ENCODE results near the gene SEC16A. TPM values are rescaled to one million over a fixed set of nuclear protein-coding genes. Genes with fewer than 3 reads are reported as not detected.
A peak's percentile ranks its signal among the peaks of the same experiment; 100 is the strongest.

SEC16A gene
- total RNA-seq, 1 experiment from 2014 or later = 85.8 TPM

DNA sequence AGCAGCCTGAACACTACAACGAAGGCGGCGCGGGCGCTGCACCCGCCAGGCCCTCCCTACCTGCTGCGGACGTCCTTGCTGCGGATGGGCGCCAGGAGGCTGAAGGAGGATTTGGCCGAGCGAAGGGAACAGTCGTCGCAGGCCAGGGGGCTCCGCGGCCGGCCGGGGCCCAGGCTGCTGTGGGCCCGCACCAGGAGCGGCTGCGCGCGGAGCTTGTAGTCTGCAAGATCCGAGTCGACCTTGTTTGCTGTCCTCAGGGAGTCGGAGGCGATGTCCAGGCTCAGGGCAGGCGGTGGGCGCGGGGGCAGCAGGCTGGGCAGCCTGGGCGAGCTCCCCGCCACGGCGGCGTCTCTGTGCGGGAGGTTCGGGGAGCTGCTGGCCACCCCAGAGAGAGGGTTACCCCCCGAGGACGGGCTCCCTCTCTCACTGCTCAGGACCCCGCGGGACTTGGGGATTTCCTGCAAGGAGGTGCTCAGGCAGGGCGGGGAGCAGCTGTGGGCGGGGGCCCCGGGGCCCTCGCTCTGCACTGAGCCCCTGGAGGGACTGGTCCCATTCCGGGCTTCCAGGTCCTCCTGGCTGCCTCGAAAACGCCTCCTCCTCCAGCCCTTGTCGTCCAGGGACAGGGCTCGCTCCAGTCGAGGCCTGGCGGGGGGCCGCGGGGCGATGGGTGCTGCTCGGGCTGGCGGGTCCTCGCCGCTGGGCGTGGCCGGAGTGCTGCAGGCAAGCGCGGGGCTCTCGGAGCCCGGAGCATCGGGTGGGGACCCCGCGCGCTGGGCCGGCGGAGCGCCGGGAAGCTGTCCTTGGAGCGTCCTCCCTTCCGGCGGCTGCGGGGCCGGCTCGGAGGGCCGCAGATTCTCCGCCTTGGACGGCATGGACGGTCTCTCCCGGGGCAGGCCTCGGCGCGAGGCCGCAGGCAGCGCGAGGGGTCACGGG, 44.0 kb downstream of the SEC16A start:
- H3K9me3 Mint-ChIP-seq (ENCODE audit: unreplicated experiment) = no peaks in the 10 kb centered on the region
- peak; percentile 30 for DNase-seq (ENCODE audit: unreplicated experiment)
- CTCF ChIA-PET = interaction anchor here (0.5 to 1.0 kb wide), 2 partner anchors 75 to 185 kb away, joined by 3 to 5 read pairs; partner anchors contain the start of gene DNLZ
- no peaks in the 10 kb centered on the region for H3K27me3 Mint-ChIP-seq (ENCODE audit: insufficient read depth, unreplicated experiment)
- TF ChIP-seq, protein P1, sequence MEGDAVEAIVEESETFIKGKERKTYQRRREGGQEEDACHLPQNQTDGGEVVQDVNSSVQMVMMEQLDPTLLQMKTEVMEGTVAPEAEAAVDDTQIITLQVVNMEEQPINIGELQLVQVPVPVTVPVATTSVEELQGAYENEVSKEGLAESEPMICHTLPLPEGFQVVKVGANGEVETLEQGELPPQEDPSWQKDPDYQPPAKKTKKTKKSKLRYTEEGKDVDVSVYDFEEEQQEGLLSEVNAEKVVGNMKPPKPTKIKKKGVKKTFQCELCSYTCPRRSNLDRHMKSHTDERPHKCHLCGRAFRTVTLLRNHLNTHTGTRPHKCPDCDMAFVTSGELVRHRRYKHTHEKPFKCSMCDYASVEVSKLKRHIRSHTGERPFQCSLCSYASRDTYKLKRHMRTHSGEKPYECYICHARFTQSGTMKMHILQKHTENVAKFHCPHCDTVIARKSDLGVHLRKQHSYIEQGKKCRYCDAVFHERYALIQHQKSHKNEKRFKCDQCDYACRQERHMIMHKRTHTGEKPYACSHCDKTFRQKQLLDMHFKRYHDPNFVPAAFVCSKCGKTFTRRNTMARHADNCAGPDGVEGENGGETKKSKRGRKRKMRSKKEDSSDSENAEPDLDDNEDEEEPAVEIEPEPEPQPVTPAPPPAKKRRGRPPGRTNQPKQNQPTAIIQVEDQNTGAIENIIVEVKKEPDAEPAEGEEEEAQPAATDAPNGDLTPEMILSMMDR (IDR thresholded peaks at IDR 0.05; ENCODE audit: unreplicated experiment) = no peak
- H3K4me3 Mint-ChIP-seq (ENCODE audit: unreplicated experiment) = peak overlapping the region; percentile 76
- no peak overlapping the region for H3K27ac Mint-ChIP-seq (ENCODE audit: low read depth, unreplicated experiment)
- intact Hi-C loops (cut with micrococcal nuclease) = no loop called here
- BruUV-seq (replicated peaks) = no TSS peak
- H3K4me1 Mint-ChIP-seq (ENCODE audit: insufficient read depth, unreplicated experiment) = peaks cover 16% of the 10 kb centered on the region
- POLR2A ChIA-PET = interaction anchor here (0.6 to 6.0 kb wide), 7 partner anchors 13 to 595 kb away, joined by 3 to 34 read pairs (median 4); partner anchors contain the start of genes ENTR1 and PMPCA
- H3K36me3 Mint-ChIP-seq (ENCODE audit: insufficient read depth, unreplicated experiment) = peaks cover 44% of the 10 kb centered on the region

DNA sequence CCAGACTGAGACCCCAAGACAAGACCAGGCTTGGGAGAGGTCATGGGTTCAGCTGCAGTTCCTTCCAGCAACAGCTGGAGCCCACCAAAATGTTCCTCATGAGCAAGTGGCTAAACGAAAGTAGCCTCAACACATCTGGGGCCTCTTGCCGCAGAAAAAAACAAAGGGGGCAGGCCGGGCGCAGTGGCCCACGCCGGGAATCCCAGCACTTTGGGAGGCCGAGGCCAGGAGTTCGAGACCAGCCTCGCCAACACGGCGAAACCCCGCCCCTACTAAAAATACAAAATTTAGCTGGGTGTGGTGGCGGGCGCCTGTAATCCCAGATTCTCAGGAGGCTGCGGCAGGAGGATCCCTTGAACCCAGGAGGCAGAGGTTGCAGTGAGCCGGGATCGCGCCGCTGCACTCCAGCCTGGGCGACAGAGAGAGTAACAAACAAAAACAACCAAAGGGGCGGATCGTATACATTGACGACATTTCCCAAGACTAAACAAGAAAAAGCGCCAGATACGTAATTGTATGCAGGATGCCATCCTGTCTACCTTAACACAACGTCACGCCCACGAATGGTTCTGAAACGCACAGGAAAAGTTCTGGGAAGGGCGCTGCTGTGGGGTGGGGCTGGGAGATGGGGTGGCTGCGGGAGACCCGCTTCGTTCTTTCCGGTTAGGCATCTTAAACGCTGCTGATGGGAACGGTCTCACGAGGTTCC, 44.8 kb downstream of the SEC16A start:
- intact Hi-C loops (cut with micrococcal nuclease) = no loop called here
- no peaks in the 10 kb centered on the region for H3K9me3 Mint-ChIP-seq (ENCODE audit: unreplicated experiment)
- H3K36me3 Mint-ChIP-seq (ENCODE audit: insufficient read depth, unreplicated experiment) = peaks cover 36% of the 10 kb centered on the region

DNA sequence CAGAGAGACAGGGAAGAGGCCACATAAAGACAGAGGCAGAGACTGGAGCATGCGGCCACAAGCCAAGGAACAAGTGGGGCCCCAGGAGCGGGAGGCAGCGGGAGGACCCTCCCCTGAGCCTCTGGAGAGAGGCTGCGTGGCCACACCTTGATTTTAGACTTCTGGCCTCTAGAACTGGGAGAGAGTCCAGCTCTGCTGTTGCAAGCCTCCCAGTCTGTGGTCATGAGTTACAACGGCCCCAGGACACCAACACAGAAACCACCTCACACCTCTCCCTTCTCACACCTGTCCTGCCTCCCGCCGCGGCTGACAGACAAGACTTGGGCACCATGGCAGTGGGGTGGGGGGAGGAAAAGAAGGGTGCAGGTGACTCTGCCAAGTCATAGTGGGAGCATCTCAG, 45.4 kb downstream of the SEC16A start:
- peak; percentile 71 for DNase-seq (ENCODE audit: unreplicated experiment)
- Mint-ChIP-seq H3K4me1 (ENCODE audit: insufficient read depth, unreplicated experiment) (peaks cover 16% of the 10 kb centered on the region), H3K9me3 (ENCODE audit: unreplicated experiment) (no peaks in the 10 kb centered on the region), H3K27me3 (ENCODE audit: insufficient read depth, unreplicated experiment) (no peaks in the 10 kb centered on the region), H3K27ac (ENCODE audit: low read depth, unreplicated experiment) (peak overlapping the region; percentile 16), H3K36me3 (ENCODE audit: insufficient read depth, unreplicated experiment) (peaks cover 31% of the 10 kb centered on the region), H3K4me3 (ENCODE audit: unreplicated experiment) (peak overlapping the region; percentile 76)
- POLR2A ChIA-PET = interaction anchor here (1.1 to 6.0 kb wide), 2 partner anchors 26 to 46 kb away, joined by 3 to 34 read pairs; partner anchors contain the start of genes ENTR1 and PMPCA
- TF ChIP-seq, protein P1 (IDR thresholded peaks at IDR 0.05; ENCODE audit: unreplicated experiment) = no peak
- CTCF ChIA-PET = interaction anchor here (0.8 kb wide), 1 partner anchor 12 kb away, joined by 4 read pairs; no protein-coding TSS in a partner anchor
- no TSS peak for BruUV-seq (replicated peaks)
- intact Hi-C loops (cut with micrococcal nuclease) = no loop called here

More for the DNA sequence above, 44.8 kb downstream of the SEC16A start:
- no peak for DNase-seq (ENCODE audit: unreplicated experiment)
- POLR2A ChIA-PET = interaction anchor here (0.6 to 6.0 kb wide), 6 partner anchors 12 to 114 kb away, joined by 3 to 34 read pairs (median 4); partner anchors contain the start of genes ENTR1 and PMPCA
- TF ChIP-seq, protein P1 (IDR thresholded peaks at IDR 0.05; ENCODE audit: unreplicated experiment) = no peak
- no TSS peak for BruUV-seq (replicated peaks)
- H3K27ac Mint-ChIP-seq (ENCODE audit: low read depth, unreplicated experiment) = peak overlapping the region; percentile 16
- CTCF ChIA-PET = interaction anchor here (0.8 to 1.0 kb wide), 2 partner anchors 13 to 75 kb away, joined by 3 to 4 read pairs; partner anchors contain the start of gene DNLZ
- no peaks in the 10 kb centered on the region for H3K27me3 Mint-ChIP-seq (ENCODE audit: insufficient read depth, unreplicated experiment)
- peaks cover 16% of the 10 kb centered on the region for H3K4me1 Mint-ChIP-seq (ENCODE audit: insufficient read depth, unreplicated experiment)
- peak overlapping the region; percentile 76 for H3K4me3 Mint-ChIP-seq (ENCODE audit: unreplicated experiment)
